GM18526 (cell line): ENCODE data around the gene TRPV3.

Experiments
- POLR2A ChIP-seq: IDR thresholded peaks from 3 replicates; pipeline ENCODE4 v1.6.1; 2011; ENCODE audit not compliant: insufficient read length; ENCODE audit errors: extremely low read depth

TRPV3 gene

GRCh38 chr17:3472137-3472536 lies 85.5 kb downstream of the TRPV3 start:
- TF ChIP-seq POLR2A: no peak

- TF ChIP-seq POLR2A: no peak
Observed at GRCh38 chr17:3471599-3471998, 86.0 kb downstream of the TRPV3 start, which contains the start of gene SPATA22. Gene SPATA22, minus strand, starts transcription at chr17:3471819. Its CDS starts 2,494 bp downstream, at chr17:3469325.

GRCh38 chr17:3469529-3469928 lies 88.1 kb downstream of the TRPV3 start:
- TF ChIP-seq POLR2A: no peak
